DMS114 treated with DMSO at 0.1 percent for 48 hours (cell line): ENCODE data around the gene LASP1NB.
"Not testable (repeated sequence)": the region's sequence is repeated elsewhere in the genome, so short reads cannot be mapped to it uniquely, and the experiment has no call there.

Experiments
- DNase-seq: peaks from one replicate; lab custom pipeline; 2025; ENCODE audit not compliant: unreplicated experiment; lab: John Stamatoyannopoulos, UW

The LASP1NB gene

GRCh38 chr17:38916771-38917170, 8.6 kb upstream of the LASP1NB start:
- DNase-seq: no peak

GRCh38 chr17:38917259-38917658, 8.2 kb upstream of the LASP1NB start:
- DNase-seq: no peak

DNA sequence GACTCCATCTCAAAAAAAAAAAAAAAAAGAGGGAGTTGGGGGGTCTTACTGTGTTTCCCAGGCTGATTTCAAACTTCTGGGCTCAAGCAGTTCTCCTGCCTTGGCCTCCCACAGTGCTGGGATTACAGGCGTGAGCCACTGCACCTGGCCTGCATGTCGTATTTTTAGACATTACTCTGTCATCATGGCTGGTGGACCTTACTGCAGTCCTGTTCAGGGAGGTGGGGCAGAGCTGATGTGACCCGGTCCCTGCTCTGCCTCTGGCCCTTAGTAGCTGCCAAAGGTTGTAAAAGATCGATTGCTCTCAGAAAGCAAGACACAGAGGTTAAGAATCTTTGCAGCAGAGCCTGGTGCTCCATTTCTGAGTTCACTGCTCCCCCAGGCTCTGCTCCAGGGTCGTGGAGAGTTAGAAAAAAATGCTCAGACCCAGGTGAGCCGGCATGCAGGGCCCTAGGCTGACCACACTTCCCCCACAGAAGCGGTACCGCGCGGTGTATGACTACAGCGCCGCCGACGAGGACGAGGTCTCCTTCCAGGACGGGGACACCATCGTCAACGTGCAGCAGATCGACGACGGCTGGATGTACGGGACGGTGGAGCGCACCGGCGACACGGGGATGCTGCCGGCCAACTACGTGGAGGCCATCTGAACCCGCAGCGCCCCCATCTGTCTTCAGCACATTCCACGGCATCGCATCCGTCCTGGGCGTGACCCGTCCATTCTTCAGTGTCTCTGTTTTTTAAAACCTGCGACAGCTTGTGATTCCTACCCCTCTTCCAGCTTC, 7.1 kb upstream of the LASP1NB start:
- DNase-seq: no peak

DNA sequence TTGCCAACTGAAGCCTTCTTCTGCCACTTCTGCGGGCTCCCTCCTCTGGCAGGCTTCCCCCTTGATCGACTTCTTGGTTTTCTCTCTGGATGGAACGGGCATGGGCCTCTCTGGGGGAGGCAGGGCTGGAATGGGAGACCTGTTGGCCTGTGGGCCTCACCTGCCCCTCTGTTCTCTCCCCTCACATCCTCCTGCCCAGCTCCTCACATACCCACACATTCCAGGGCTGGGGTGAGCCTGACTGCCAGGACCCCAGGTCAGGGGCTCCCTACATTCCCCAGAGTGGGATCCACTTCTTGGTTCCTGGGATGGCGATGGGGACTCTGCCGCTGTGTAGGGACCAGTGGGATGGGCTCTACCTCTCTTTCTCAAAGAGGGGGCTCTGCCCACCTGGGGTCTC, 6.5 kb upstream of the LASP1NB start:
- DNase-seq: no peak

GRCh38 chr17:38919316-38920078, 5.9 kb upstream of the LASP1NB start:
- DNase-seq: no peak

DNA sequence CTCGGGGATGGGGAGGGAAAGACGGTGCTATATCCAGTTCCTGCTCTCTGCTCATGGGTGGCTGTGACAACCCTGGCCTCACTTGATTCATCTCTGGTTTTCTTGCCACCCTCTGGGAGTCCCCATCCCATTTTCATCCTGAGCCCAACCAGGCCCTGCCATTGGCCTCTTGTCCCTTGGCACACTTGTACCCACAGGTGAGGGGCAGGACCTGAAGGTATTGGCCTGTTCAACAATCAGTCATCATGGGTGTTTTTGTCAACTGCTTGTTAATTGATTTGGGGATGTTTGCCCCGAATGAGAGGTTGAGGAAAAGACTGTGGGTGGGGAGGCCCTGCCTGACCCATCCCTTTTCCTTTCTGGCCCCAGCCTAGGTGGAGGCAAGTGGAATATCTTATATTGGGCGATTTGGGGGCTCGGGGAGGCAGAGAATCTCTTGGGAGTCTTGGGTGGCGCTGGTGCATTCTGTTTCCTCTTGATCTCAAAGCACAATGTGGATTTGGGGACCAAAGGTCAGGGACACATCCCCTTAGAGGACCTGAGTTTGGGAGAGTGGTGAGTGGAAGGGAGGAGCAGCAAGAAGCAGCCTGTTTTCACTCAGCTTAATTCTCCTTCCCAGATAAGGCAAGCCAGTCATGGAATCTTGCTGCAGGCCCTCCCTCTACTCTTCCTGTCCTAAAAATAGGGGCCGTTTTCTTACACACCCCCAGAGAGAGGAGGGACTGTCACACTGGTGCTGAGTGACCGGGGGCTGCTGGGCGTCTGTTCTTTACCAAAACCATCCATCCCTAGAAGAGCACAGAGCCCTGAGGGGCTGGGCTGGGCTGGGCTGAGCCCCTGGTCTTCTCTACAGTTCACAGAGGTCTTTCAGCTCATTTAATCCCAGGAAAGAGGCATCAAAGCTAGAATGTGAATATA, 4.8 kb upstream of the LASP1NB start:
- no peak for DNase-seq

DNA sequence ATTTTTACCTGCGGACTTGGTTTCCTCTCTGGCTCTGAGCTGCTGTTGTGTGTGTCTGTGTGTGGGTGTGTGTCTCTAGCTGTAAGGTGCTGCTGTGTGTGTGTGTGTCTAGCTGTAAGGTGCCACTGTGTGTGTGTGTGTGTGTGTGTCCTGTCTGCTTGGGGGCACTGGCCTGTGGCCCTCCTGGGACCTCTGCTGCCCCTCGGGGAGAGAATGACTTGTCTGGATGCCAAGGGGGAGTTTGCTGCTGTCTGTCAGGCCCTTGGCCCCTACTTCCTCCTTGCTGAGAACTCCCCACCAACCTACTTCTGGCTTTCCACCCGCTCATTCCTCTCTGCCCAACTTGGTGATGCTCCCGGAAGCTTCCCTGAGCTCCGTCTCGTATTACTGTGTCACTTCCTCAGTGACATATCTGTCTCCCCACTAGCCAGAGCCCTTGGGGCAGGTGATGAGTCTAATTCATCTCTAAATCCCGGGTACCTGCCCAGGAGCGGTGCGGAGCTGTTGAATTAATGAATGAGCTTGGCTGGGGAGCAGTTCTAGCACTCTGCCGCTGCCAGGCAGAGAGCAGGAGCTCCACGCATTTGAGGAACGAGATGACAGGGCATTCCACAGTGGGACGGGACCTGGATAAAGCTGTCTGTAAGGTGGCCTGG, 3.5 kb upstream of the LASP1NB start:
- DNase-seq: no peak

DNA sequence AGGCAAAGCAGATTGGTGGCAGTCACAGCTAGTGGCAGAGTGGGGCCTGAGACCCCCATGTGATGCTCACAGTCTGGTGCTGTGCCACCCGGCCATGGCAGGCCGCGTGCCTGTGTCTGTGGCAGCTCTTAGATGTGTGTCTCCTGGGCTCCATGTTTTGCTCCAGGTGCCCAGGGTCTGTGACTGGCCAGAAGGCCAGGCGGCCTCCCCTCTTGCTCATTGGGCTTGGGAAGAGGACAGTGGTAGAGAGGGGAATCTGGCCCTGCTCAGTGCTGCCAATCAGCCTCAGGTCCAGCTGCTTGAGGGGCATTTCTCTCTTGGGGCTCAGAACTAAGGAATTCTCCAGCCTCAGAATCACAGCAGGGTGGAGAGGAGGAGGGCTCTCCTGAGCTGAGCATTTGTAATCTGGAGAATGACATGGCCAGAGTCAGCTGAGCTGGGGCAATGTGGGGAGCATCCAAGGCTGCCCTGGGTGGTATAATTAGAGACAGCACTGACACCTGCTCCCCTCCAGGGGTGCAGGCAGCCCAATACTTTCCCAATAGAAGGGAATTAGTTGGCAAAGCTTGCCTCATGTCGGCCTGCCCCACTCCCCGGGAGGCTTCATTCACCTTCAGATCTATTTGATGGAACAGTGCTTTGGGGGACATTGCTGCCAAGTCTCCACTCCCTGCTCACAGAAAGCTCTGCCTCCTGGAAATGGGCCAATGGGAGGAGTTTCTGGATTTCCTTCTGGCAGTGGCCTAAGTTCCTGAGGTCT, 2.7 kb upstream of the LASP1NB start:
- DNase-seq: no peak

- no peak for DNase-seq
Measured at GRCh38 chr17:38926293-38927070, 1.1 kb downstream of the LASP1NB start.

GRCh38 chr17:38930782-38931181, 5.4 kb downstream of the LASP1NB start:
- DNase-seq: not testable (repeated sequence)

GRCh38 chr17:38933962-38934361, 8.5 kb downstream of the LASP1NB start:
- not testable (repeated sequence) for DNase-seq

- no peak for DNase-seq
Measured at GRCh38 chr17:38939987-38940386, 14.6 kb downstream of the LASP1NB start.

DNA sequence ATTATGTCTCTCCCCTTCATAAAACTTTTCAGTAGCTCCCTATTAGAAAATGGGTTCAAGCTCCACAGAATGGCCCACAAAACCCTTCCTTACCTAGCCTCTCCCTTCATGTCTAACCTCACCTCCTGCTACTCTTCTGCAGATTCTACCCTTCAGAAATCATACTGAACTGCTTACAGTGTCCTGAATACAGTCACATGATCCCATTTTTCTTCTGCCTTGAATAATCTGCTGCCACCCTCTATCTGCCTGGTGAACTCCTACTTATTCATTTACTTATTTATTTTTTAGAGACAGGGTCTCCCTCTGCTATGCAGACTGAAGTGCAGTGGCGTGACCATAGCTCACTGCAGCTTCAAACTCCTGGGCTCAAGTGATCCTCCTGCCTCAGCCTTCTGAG, 15.0 kb downstream of the LASP1NB start:
- DNase-seq: no peak

DNA sequence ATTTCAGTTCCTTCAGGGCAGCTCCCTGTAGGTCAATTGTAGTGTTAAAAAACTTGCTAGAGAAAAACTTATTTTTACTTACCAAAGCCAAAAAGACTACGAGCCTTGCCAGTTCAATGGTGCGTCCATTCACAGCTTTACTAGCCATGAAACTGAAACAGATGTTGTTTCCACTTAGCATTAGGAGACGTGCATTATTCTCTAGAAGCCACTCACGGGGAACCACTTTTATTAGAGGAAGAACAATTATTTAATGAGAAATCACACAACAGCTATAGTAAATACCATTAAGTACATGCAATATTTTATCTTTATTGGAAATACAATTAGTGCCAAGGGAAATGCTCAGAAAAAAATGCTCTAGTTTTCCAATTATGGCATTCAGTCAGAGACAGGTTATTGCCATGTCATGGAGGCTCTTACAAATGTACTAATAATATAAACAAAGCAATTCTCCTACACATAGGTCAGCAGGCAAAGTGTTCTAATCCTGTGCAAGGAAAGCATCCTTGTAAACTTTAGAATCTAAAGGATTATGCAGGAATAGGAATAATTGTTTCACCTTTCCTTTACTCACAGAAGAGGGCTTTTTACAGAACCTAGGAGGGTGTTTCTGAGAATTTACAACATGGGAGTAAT, 17.4 kb downstream of the LASP1NB start:
- DNase-seq: no peak

- DNase-seq: no peak
Measured at GRCh38 chr17:38943607-38944006, 18.2 kb downstream of the LASP1NB start.

GRCh38 chr17:38947189-38947588, 21.8 kb downstream of the LASP1NB start:
- DNase-seq: no peak

- not testable (repeated sequence) for DNase-seq
Measured at GRCh38 chr17:38953800-38954199, 28.4 kb downstream of the LASP1NB start.

GRCh38 chr17:38958326-38958725, 32.9 kb downstream of the LASP1NB start:
- peak; percentile 87 for DNase-seq

DNA sequence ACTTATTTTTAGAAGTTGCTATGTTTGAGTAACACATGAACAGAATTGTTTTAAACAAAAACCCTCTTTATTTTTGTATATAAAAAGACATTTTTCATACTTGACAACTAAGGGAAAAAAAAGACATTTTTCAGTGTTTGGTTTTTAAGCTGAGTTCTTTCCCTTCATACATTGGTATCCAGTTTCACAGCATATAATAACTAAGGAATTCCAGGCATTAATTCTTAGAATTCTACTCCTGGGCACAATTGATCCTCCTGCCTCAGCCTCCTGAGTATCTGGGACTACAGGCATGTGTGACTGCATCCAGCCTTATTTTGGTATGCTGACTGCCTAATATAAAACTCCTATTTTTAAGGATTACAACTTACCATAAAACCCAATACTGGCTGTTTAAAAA, 33.3 kb downstream of the LASP1NB start:
- DNase-seq: peak; percentile 87
